GM06990 (cell line): ENCODE results near the gene RBM10.

Source experiments
- DNase-seq: peaks from one replicate; pipeline ENCODE4 v3.0.0-alpha.2; 2011; ENCODE audit not compliant: insufficient read length; ENCODE audit errors: extremely low read depth
- H3K27me3 ChIP-seq: replicated peaks from 2 replicates; pipeline ENCODE4 v1.6.0; 2011; ENCODE audit warnings: low read length; ENCODE audit not compliant: control insufficient read depth, insufficient read depth
- H3K36me3 ChIP-seq: 2 replicates; pipeline ENCODE4 v1.5.1; 2011; ENCODE audit warnings: low read length; ENCODE audit not compliant: control insufficient read depth, insufficient read depth
- H3K4me3 ChIP-seq: replicated peaks from 2 replicates; pipeline ENCODE4 v1.5.1; 2011; ENCODE audit warnings: low read depth, mild to moderate bottlenecking, control low read depth, low read length
- CTCF ChIP-seq: IDR thresholded peaks from 2 replicates; pipeline ENCODE4 v1.5.1; 2011; ENCODE audit warnings: low read length, control low read depth, mild to moderate bottlenecking, inconsistent platforms; ENCODE audit not compliant: insufficient read depth, poor library complexity, severe bottlenecking

Gene RBM10

GRCh38 chrX:47217852-47218279 is 72.8 kb downstream of the RBM10 start:
- peak; percentile 93 for DNase-seq
- Histone ChIP-seq H3K36me3 (peaks cover 27% of the 10 kb centered on the region), H3K4me3 (peak overlapping the region; percentile 77), H3K27me3 (no peaks in the 10 kb centered on the region)
- no peak for TF ChIP-seq CTCF

- TF ChIP-seq CTCF = no peak
- Histone ChIP-seq H3K27me3 (no peaks in the 10 kb centered on the region), H3K36me3 (peaks cover 23% of the 10 kb centered on the region), H3K4me3 (peak within 1 kb of the TSS; percentile 77)
- DNase-seq = peak; percentile 97
These were observed 73.4 kb downstream of the RBM10 start, which contains the start of gene CDK16 for GRCh38 chrX:47218280-47218919. Gene CDK16, plus strand, starts transcription at chrX:47218681. Its CDS starts 4,877 bp downstream, at chrX:47223558.

GRCh38 chrX:47218920-47219815 is 74.1 kb downstream of the RBM10 start:
- no peak for TF ChIP-seq CTCF
- Histone ChIP-seq H3K36me3 (peaks cover 21% of the 10 kb centered on the region), H3K4me3 (peak overlapping the region; percentile 77), H3K27me3 (no peaks in the 10 kb centered on the region)
- DNase-seq = peak; percentile 55

GRCh38 chrX:47221756-47222155 is 76.7 kb downstream of the RBM10 start:
- H3K36me3 ChIP-seq = peaks cover 14% of the 10 kb centered on the region
- TF ChIP-seq CTCF = no peak

GRCh38 chrX:47222751-47223350 is 77.8 kb downstream of the RBM10 start:
- H3K36me3 ChIP-seq = peaks cover 15% of the 10 kb centered on the region
- no peak for TF ChIP-seq CTCF
- no peak for DNase-seq

More at GRCh38 chrX:47221756-47222155, 76.7 kb downstream of the RBM10 start:
- H3K4me3 ChIP-seq = no peak overlapping the region
- no peak for DNase-seq
- H3K27me3 ChIP-seq = no peaks in the 10 kb centered on the region

More at GRCh38 chrX:47222751-47223350, 77.8 kb downstream of the RBM10 start:
- H3K4me3 ChIP-seq = no peak overlapping the region
- no peaks in the 10 kb centered on the region for H3K27me3 ChIP-seq
